Myocyte (in vitro differentiated cells): ENCODE results near the gene TTLL1. TPM values are rescaled to one million over a fixed set of nuclear protein-coding genes. Genes with fewer than 3 reads are reported as not detected.
A peak's percentile ranks its signal among the peaks of the same experiment; 100 is the strongest.
"Not testable (repeated sequence)": the region's sequence is repeated elsewhere in the genome, so short reads cannot be mapped to it uniquely, and the experiment has no call there.

Experiments
- DNase-seq: peaks from one replicate; pipeline ENCODE4 v3.0.0-alpha.2; 2012; ENCODE audit warnings: low read depth
- total RNA-seq: library from RNA; depleted of rRNA; stranded (reverse); fragments of >200 nt; gene quantifications from 2 replicates; pipeline ENCODE4 v1.2.3, GENCODE V29; 2014

Gene TTLL1
- total RNA-seq, 1 donor from 2014 or later, result 10.8 TPM

DNA sequence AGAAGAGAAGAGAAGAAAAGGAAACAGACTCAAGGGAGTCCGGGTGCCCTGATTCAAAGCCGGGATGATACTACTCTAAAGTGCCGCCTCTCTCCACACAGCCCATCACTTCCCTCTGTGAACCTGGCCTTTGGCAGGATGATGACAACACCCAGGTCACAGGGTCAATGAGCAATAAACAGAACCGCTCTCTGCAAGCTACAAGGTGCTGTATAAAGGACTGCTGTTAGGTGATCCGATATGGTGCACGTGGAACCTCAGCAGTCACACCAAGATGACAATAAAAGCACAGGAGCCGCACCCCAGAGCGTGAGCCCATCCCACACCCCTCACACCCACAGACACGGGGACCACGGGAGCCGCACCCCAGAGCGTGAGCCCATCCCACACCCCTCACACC is 10.7 kb downstream of the TTLL1 start:
- no peak for DNase-seq

DNA sequence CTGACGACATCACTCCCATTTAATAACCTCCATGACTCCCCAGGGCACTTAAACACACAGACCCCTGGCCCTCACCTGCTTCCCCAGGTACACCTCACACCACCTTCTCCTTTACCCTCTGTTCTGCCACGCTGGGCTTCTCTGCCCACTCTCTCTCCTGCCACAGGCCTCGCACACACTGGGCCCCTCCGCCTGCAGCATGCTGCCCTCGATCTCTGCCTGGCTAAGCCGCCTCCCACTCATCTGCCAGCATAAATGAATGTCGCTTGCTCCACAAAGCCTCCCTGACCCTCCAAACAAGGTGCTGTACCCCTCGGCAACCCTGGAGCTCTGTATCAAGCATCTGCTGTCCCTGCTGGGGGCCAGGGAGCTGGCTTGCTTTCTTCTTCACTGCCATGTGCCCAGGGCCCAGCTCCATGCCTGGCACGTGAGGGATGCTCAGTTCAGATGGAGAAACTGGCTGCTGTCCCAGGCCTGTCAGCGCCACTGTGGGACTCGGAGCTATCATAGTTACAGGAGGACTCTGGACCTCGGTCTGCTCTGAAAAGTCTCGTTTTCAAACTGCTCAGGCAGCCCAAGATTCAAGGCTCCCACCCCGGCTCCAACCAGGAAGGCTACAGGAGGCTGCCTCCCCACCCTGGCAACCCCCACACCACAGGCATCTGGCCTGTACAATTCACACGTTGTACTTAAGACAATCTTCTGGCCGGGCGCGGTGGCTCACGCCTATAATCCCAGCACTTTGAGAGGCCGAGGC is 11.9 kb downstream of the TTLL1 start:
- no peak for DNase-seq

- no peak for DNase-seq
Measured at GRCh38 chr22:43066844-43067385, 22.3 kb downstream of the TTLL1 start.

- no peak for DNase-seq
Measured at GRCh38 chr22:43066134-43066533, 23.1 kb downstream of the TTLL1 start.

- DNase-seq, result no peak
Measured at GRCh38 chr22:43060183-43060582, 29.0 kb downstream of the TTLL1 start.

- no peak for DNase-seq
Measured at GRCh38 chr22:43057641-43058040, 31.6 kb downstream of the TTLL1 start.

DNA sequence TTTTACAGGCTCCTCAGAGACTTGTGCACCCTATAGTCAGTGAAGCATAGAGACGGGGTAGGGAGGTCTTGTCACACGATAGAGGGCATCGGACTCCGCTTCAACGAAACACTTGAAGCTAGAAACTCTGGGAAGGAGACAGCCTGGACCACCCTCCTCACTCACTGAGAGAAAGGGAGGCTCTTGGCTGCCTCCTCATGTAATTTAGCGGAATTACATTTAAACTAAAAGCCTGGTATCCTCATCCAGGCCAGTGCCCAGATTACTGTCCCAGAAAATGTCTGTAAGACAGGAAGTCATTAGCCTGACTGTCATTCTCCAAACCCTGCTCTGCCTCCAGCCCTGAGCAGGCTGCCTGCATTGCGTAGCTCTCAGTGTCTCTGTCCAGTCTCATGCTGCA is 36.0 kb downstream of the TTLL1 start:
- DNase-seq, result no peak

GRCh38 chr22:43050995-43051394 is 38.2 kb downstream of the TTLL1 start:
- no peak for DNase-seq

DNA sequence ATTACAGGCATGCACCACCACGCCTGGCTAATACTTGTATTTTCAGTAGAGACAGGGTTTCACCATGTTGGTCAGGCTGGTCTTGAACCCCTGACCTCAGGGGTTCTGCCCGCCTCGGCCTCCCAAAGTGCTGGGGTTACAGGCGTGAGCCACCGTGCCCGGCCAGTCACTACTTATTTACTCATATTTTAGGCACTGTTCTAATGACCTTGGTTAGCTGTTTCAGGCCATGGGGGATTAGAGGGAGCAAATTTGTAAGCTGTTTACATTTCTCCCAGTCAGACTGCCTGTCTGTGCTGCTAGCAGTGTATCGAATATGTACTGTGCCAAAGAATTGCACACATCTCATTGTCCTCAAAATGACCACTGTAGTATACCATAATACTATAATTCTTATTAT is 41.6 kb downstream of the TTLL1 start:
- DNase-seq, result no peak

DNA sequence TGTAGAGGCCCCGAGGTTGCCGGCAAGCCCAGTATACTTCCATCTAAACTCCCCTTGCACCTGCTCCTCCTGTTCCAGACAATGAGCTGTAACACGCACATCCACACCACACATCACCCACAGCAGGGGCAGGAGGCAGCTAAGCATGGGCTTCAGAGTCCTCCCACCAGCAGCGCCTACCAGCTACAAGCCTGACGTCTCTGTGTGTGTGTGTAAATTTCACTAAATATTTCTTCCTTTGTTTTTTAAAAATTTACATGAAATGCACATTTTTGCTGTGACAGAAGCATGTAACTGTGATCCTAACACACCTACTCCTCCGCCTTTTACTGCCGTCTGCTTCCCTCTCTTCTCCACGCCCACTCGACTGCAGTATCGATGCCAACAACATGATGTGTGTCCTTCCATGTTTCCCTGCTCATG is 44.9 kb downstream of the TTLL1 start:
- no peak for DNase-seq

DNA sequence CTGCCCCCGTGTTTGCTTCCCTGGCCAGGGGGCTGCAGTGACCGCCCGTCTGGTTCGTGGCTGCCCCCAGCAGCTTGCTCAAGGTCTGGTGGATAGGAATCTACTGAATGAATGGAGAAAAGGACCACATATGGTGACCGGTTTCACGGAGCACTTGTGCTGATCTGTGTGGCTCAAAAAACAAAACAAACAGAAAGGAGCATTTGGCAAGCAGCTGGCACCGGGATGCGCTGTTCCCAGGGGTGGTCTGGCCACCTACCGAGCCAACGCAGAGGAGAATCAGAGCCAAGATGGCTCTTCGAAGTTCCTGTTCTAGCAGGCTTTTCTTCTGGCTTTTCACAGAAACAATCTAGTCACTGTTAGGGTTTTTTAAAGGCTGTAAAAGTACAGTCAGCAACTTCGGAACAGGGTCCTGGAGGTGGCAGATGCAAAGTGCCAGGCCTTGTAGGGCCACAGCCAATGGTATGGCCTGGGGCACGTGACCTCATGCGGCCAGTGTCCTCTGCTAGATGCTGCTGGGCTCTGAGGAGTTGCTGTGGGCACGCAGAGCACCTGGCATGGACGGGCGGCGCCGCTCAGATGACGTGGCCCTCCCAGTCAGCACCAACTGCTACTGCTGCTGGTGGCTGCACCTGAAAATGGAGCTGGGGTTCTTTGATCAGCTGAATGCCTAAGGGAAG is 47.0 kb downstream of the TTLL1 start:
- peak; percentile 14 for DNase-seq

DNA sequence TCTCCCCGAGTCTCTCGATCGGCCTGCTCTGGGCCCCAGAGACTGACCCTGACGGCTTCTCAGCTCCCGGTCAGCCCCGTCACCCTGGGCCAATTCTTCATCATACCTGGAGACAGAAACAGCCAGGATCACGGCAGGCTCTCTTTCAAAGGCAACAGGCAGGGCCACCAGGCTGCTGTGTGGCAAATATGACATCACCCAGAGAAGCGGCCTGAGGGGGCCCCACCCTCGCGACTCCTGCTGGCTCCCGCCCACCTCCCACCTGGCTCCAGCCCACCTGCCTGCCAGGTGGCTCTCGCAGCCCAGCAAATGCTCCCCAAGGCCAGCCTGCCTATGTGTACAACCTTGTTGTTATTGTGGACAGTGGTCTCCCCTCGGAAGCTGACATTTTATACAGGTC is 49.4 kb downstream of the TTLL1 start:
- DNase-seq, result no peak

- no peak for DNase-seq
Measured at GRCh38 chr22:43038325-43038724, 50.9 kb downstream of the TTLL1 start.

DNA sequence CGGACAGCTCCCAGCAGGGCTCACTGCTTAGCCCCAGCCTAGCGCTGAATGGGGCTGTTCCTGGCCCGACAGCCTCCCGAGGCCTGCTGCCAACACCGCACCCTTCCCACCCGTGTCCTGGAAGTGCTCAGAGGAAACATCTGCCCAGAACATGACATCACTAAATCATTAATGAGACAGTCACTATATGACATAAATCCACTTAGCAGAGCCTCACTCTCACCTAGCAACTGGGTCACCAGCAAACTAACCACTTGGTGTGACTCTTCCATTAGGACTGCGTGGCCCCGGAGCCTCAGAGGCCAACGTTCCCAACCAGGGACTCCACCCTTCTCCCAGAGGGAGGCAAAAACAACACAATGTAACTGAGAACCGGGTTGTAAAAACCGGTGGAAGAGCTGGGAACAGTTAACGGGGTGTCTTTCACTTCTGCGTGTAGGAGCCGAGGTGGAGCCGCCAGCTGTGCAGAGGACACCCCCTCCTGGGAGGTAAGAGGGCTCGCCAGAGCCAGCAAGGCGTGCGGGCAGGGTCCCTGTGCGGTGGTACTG is 52.8 kb downstream of the TTLL1 start:
- DNase-seq, result peak; percentile 73

DNA sequence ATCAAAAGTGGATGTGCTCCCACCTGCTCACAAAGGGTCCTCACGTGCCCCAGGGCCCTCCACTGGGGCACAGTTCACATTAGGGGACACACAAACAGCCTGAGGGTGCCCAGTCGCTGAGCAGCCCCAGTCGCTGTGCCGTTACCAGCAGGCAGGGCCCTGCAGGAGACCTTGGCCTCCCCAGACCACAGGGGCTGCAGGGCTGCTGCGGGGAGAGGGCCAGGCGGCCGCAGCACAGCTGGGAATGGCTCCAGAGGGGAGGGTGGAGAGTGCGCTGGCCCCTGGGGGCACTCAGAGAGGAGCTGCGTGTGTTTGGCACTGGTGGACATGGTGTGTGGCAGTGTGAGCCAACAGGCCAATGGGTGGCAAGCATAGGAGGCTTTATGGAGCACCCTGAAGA is 53.9 kb downstream of the TTLL1 start:
- DNase-seq, result no peak

DNA sequence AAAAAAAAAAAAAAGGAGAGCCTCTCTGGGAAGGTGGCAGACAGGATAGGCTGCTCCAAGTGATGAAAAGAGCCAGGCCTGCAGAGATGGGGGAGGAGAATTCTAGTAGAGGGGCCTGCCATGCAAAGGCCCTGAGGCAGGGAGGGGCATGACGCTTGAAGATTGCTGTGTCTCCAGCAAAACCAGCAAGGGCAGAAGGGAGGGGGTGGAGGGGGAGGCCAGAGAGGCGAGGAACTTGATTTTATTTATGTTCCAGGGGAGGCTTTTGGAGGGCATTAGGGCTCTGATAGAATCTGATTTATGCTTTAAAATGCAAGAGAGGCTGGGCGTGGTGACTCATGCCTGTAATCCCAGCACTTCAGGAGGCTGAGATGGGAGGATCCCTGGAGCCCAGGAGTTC is 57.6 kb downstream of the TTLL1 start:
- no peak for DNase-seq

- DNase-seq, result no peak
Measured at GRCh38 chr22:43018615-43019014, 70.6 kb downstream of the TTLL1 start.

DNA sequence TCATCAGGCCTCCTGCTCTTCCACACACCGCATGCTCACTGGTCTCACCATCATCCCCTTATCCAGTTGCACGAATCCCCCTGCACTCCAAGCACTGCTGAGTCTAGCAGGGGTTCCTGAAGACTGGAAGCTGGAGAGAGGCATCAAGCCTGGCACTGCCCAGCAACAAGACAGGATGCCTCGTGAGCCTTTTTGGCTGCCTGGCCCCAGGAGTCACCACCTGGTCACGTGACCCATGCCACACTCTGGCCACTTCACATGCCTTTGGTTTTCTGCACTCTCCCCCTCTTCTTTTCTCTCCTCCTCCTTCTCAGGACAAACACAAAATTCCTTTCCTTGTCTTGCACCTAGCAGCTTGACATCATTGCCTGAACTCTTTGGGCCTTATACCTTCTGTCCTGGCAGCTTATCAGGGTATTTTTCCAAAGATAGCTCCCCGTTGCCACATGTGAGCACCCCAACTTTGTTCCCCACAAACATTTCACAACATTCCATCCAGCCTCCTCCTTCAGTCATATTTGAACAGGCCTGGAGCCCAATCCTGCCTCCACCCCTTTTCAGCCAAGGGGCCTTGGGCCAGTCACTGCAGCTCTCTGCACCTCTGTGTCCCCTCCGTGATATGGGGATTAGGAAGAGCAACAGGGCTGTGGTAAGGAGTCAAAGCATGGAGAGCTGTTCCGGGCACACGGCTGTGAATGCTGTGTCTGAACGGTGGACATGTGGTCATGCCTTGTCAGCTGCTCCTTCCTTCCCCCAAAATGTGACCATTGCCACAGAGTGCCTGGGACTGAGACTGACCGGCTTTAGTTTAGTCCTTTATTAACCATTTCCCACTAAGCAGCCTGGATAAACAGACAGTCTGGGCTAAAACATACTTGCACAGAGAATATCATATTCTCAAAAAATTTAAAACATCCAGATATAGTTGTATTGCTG is 71.4 kb downstream of the TTLL1 start:
- peak; percentile 77 for DNase-seq

GRCh38 chr22:43016150-43016549 is 73.0 kb downstream of the TTLL1 start:
- DNase-seq, result not testable (repeated sequence)

- DNase-seq, result no peak
Measured at GRCh38 chr22:43015677-43016042, 73.5 kb downstream of the TTLL1 start.
